Measurements from ENCODE around the gene RING1. TPM values are rescaled to one million over a fixed set of nuclear protein-coding genes. Genes with fewer than 3 reads are reported as not detected.
A peak's percentile ranks its signal among the peaks of the same experiment; 100 is the strongest.

RING1 gene
- polyA plus RNA-seq, 1 experiment = 36.6 TPM

GRCh38 chr6:33201147-33201545 lies 7.2 kb upstream of the RING1 start:
- Histone ChIP-seq H3K27me3 (ENCODE audit: control insufficient read depth, insufficient read depth, low read length) (no peaks in the 10 kb centered on the region), H3K36me3 (ENCODE audit: control insufficient read depth, insufficient read depth, low read length) (peaks cover 20% of the 10 kb centered on the region), H3K4me3 (ENCODE audit: low read depth, low read length) (peak overlapping the region; percentile 78)
- ChIA-PET POLR2A (no interaction called here), CTCF (no interaction called here)
- TF ChIP-seq CTCF (IDR thresholded peaks at IDR 0.05; ENCODE audit: insufficient read depth, low read depth, low read length) = no peak
- no peak for DNase-seq (ENCODE audit: low read depth)

GRCh38 chr6:33201935-33202334 lies 6.4 kb upstream of the RING1 start:
- CTCF ChIA-PET = no interaction called here
- H3K4me3 ChIP-seq (ENCODE audit: low read depth, low read length) = peak overlapping the region; percentile 78
- POLR2A ChIA-PET = no interaction called here
- peaks cover 18% of the 10 kb centered on the region for H3K36me3 ChIP-seq (ENCODE audit: control insufficient read depth, insufficient read depth, low read length)
- no peaks in the 10 kb centered on the region for H3K27me3 ChIP-seq (ENCODE audit: control insufficient read depth, insufficient read depth, low read length)
- no peak for TF ChIP-seq CTCF (IDR thresholded peaks at IDR 0.05; ENCODE audit: insufficient read depth, low read depth, low read length)
- no peak for DNase-seq (ENCODE audit: low read depth)

GRCh38 chr6:33202799-33203198 lies 5.5 kb upstream of the RING1 start:
- Histone ChIP-seq H3K27me3 (ENCODE audit: control insufficient read depth, insufficient read depth, low read length) (no peaks in the 10 kb centered on the region), H3K4me3 (ENCODE audit: low read depth, low read length) (no peak overlapping the region), H3K36me3 (ENCODE audit: control insufficient read depth, insufficient read depth, low read length) (peaks cover 17% of the 10 kb centered on the region)
- no peak for DNase-seq (ENCODE audit: low read depth)
- TF ChIP-seq CTCF (IDR thresholded peaks at IDR 0.05; ENCODE audit: insufficient read depth, low read depth, low read length) = no peak
- CTCF ChIA-PET = no interaction called here
- POLR2A ChIA-PET = no interaction called here

GRCh38 chr6:33203443-33204164 lies 4.7 kb upstream of the RING1 start:
- H3K4me3 ChIP-seq (ENCODE audit: low read depth, low read length) = no peak overlapping the region
- CTCF ChIA-PET = interaction anchor here (0.6 to 1.2 kb wide), 2 partner anchors 64 to 225 kb away, joined by 3 read pairs; no protein-coding TSS in a partner anchor
- POLR2A ChIA-PET = no interaction called here
- H3K27me3 ChIP-seq (ENCODE audit: control insufficient read depth, insufficient read depth, low read length) = no peaks in the 10 kb centered on the region
- H3K36me3 ChIP-seq (ENCODE audit: control insufficient read depth, insufficient read depth, low read length) = peaks cover 17% of the 10 kb centered on the region
- TF ChIP-seq CTCF (IDR thresholded peaks at IDR 0.05; ENCODE audit: insufficient read depth, low read depth, low read length) = no peak
- DNase-seq (ENCODE audit: low read depth) = no peak

GRCh38 chr6:33204165-33204414 lies 4.2 kb upstream of the RING1 start:
- peaks cover 17% of the 10 kb centered on the region for H3K36me3 ChIP-seq (ENCODE audit: control insufficient read depth, insufficient read depth, low read length)
- no peaks in the 10 kb centered on the region for H3K27me3 ChIP-seq (ENCODE audit: control insufficient read depth, insufficient read depth, low read length)
- ChIA-PET POLR2A (interaction anchor here (1.0 kb wide), 1 partner anchor 232 kb away, joined by 5 read pairs; no protein-coding TSS in a partner anchor), CTCF (interaction anchor here (0.6 to 1.3 kb wide), 4 partner anchors 43 to 225 kb away, joined by 3 to 4 read pairs (median 3); no protein-coding TSS in a partner anchor)
- H3K4me3 ChIP-seq (ENCODE audit: low read depth, low read length) = no peak overlapping the region
- no peak for DNase-seq (ENCODE audit: low read depth)
- no peak for TF ChIP-seq CTCF (IDR thresholded peaks at IDR 0.05; ENCODE audit: insufficient read depth, low read depth, low read length)

Data from BJ (cell line).